HT-29 (cell line): Measurements from ENCODE around the gene PTPRD. TPM values are rescaled to one million over a fixed set of nuclear protein-coding genes. Genes with fewer than 3 reads are reported as not detected.
"Not testable (repeated sequence)": the region's sequence is repeated elsewhere in the genome, so short reads cannot be mapped to it uniquely, and the experiment has no call there.

ENCODE experiments used
- DNase-seq: peaks from one replicate; pipeline ENCODE4 v3.0.0-alpha.2; 2015; ENCODE audit warnings: low spot score
- total RNA-seq: library from RNA; depleted of rRNA; stranded (reverse); fragments of >200 nt; shearing (Covaris generic); gene quantifications from 2 replicates; pipeline ENCODE4 v1.2.3, GENCODE V29; 2014

The PTPRD gene
- total RNA-seq, 1 experiment from 2014 or later: not detected

GRCh38 chr9:9970514-9970913 is 642.3 kb downstream of the PTPRD start:
- DNase-seq: no peak

GRCh38 chr9:9963841-9964240 is 649.0 kb downstream of the PTPRD start:
- no peak for DNase-seq

GRCh38 chr9:9961934-9962333 is 650.9 kb downstream of the PTPRD start:
- DNase-seq: no peak

- DNase-seq: no peak
Observed at GRCh38 chr9:9961487-9961886, 651.3 kb downstream of the PTPRD start.

GRCh38 chr9:9951556-9952160 is 661.1 kb downstream of the PTPRD start:
- no peak for DNase-seq

GRCh38 chr9:9950813-9951212 is 662.0 kb downstream of the PTPRD start:
- DNase-seq: no peak

- no peak for DNase-seq
Observed at GRCh38 chr9:9949978-9950377, 662.8 kb downstream of the PTPRD start.

- no peak for DNase-seq
Observed at GRCh38 chr9:9949368-9949767, 663.4 kb downstream of the PTPRD start.

GRCh38 chr9:9945966-9946365 is 666.8 kb downstream of the PTPRD start:
- DNase-seq: no peak

GRCh38 chr9:9942764-9943424 is 669.9 kb downstream of the PTPRD start:
- peak; percentile 77 for DNase-seq

GRCh38 chr9:9938432-9938831 is 674.4 kb downstream of the PTPRD start:
- DNase-seq: no peak

GRCh38 chr9:9931464-9931863 is 681.3 kb downstream of the PTPRD start:
- DNase-seq: not testable (repeated sequence)

GRCh38 chr9:9924376-9924775 is 688.4 kb downstream of the PTPRD start:
- no peak for DNase-seq

GRCh38 chr9:9921805-9922204 is 691.0 kb downstream of the PTPRD start:
- DNase-seq: no peak

- DNase-seq: no peak
Observed at GRCh38 chr9:9920425-9921060, 692.3 kb downstream of the PTPRD start.

- DNase-seq: no peak
Observed at GRCh38 chr9:9919174-9919775, 693.5 kb downstream of the PTPRD start.

GRCh38 chr9:9917400-9917799 is 695.4 kb downstream of the PTPRD start:
- DNase-seq: no peak

- peak; percentile 6 for DNase-seq
Observed at GRCh38 chr9:9914174-9914573, 698.6 kb downstream of the PTPRD start.

GRCh38 chr9:9913276-9913832 is 699.4 kb downstream of the PTPRD start:
- no peak for DNase-seq

GRCh38 chr9:9912459-9912858 is 700.3 kb downstream of the PTPRD start:
- DNase-seq: peak; percentile 17

GRCh38 chr9:9905736-9906135 is 707.1 kb downstream of the PTPRD start:
- no peak for DNase-seq

- DNase-seq: no peak
Observed at GRCh38 chr9:9904041-9904440, 708.8 kb downstream of the PTPRD start.
